ENCODE data around the gene SOCS3.

- TF ChIP-seq EZH2 (IDR thresholded peaks at IDR 0.05; ENCODE audit: borderline replicate concordance, low read length) = no peak
- TF ChIP-seq CTCF (IDR thresholded peaks at IDR 0.05; ENCODE audit: low read length) = no peak
Observed at GRCh38 chr17:78408476-78409050, 48.7 kb upstream of the SOCS3 start.
